ENCODE results near the gene MTSS2.

The MTSS2 gene

DNA sequence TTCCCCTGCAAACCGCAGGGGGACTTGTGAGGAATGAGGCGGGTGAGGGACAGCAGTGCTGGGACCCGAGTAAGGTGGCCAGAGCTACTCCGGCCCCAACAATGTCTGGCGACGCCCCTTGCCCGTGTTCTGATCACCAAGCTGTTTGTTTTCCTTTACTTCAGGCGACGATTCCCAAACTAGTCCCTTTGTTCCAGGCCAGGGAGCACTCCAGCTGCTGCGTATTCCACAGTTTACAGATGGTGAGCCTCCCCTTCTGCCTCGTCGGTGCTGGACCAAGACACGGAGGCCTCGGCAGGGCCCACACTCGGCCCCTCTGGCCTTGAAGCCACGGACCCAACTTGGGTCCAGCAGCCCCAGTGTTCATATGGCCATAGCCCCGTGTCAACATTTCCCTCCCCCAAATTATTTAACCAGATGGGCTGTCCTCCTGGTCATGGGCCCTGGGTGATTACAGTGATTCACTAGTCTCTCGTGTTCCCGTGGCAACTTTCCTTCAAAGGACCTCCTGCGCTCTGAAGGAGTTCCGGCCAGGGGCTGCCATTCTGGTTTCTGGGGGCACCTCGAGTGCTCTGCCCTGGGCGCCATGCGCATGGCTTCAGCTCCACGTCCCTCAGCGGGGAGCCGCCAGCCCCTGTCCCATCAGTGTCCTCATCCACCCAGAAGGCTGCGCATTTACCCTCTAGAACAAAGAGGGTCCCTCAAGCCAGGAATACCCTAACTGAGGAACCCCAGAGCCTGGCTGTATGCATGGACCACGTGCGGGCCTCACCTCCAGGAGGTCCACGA lies 24.8 kb upstream of the MTSS2 start:
- TF ChIP-seq NFRKB (IDR thresholded peaks at IDR 0.05), result no peak
- no peak for TF ChIP-seq CTBP1 (IDR thresholded peaks at IDR 0.05; ENCODE audit: borderline replicate concordance)
- TF ChIP-seq FOXM1 (IDR thresholded peaks at IDR 0.05; ENCODE audit: borderline replicate concordance), result no peak
- no peak for TF ChIP-seq SUZ12 (IDR thresholded peaks at IDR 0.05)
- no peak for TF ChIP-seq FOXA1 (IDR thresholded peaks at IDR 0.05)
- TF ChIP-seq TARDBP (IDR thresholded peaks at IDR 0.05), result no peak
- no peak for TF ChIP-seq L3MBTL2 (conservative IDR thresholded peaks at IDR 0.05)
- no peak for TF ChIP-seq HDGF (IDR thresholded peaks at IDR 0.05; ENCODE audit: borderline replicate concordance)
- no peak for TF ChIP-seq BHLHE40 (IDR thresholded peaks at IDR 0.05; ENCODE audit: borderline replicate concordance)
- no peak for TF ChIP-seq SP1 (IDR thresholded peaks at IDR 0.05)
- TF ChIP-seq ELF4 (IDR thresholded peaks at IDR 0.05), result no peak
- no peak for TF ChIP-seq ZNF384 (IDR thresholded peaks at IDR 0.05)
- no peak for TF ChIP-seq PKNOX1 (IDR thresholded peaks at IDR 0.05)
- no peak for TF ChIP-seq FOXK2 (IDR thresholded peaks at IDR 0.05)
- no peak for TF ChIP-seq ARNT (IDR thresholded peaks at IDR 0.05)
- TF ChIP-seq LEF1 (IDR thresholded peaks at IDR 0.05; ENCODE audit: borderline replicate concordance), result no peak
- ChIA-PET CTCF (no interaction called here), POLR2A (no interaction called here)
- no peak for DNase-seq (ENCODE audit: extremely low spot score)

- CTCF ChIA-PET, result no interaction called here
- TF ChIP-seq SP1 (IDR thresholded peaks at IDR 0.05), result no peak
- no peak for TF ChIP-seq HDGF (IDR thresholded peaks at IDR 0.05; ENCODE audit: borderline replicate concordance)
- no peak for TF ChIP-seq LEF1 (IDR thresholded peaks at IDR 0.05; ENCODE audit: borderline replicate concordance)
- no peak for DNase-seq (ENCODE audit: extremely low spot score)
- POLR2A ChIA-PET, result no interaction called here
Observed at GRCh38 chr16:70709942-70710341, 24.1 kb upstream of the MTSS2 start.

- TF ChIP-seq FOXK2 (IDR thresholded peaks at IDR 0.05), result no peak
- ChIA-PET POLR2A (no interaction called here), CTCF (no interaction called here)
Observed at GRCh38 chr16:70709457-70709856, 23.6 kb upstream of the MTSS2 start.

GRCh38 chr16:70708366-70709246 lies 22.8 kb upstream of the MTSS2 start:
- POLR2A ChIA-PET, result no interaction called here
- CTCF ChIA-PET, result no interaction called here
- no peak for DNase-seq (ENCODE audit: extremely low spot score)
- TF ChIP-seq ELF4 (IDR thresholded peaks at IDR 0.05) (no peak), FOXK2 (IDR thresholded peaks at IDR 0.05) (no peak), FOXA1 (IDR thresholded peaks at IDR 0.05) (no peak), ARNT (IDR thresholded peaks at IDR 0.05) (no peak), ZNF384 (IDR thresholded peaks at IDR 0.05) (no peak), LEF1 (IDR thresholded peaks at IDR 0.05; ENCODE audit: borderline replicate concordance) (no peak), SP1 (IDR thresholded peaks at IDR 0.05) (no peak), HDGF (IDR thresholded peaks at IDR 0.05; ENCODE audit: borderline replicate concordance) (no peak), CTBP1 (IDR thresholded peaks at IDR 0.05; ENCODE audit: borderline replicate concordance) (no peak), NFRKB (IDR thresholded peaks at IDR 0.05) (no peak), TARDBP (IDR thresholded peaks at IDR 0.05) (no peak), FOXM1 (IDR thresholded peaks at IDR 0.05; ENCODE audit: borderline replicate concordance) (no peak), PKNOX1 (IDR thresholded peaks at IDR 0.05) (no peak)

More at GRCh38 chr16:70709457-70709856, 23.6 kb upstream of the MTSS2 start:
- DNase-seq (ENCODE audit: extremely low spot score), result no peak

GRCh38 chr16:70706948-70707465 lies 21.2 kb upstream of the MTSS2 start:
- CTCF ChIA-PET, result no interaction called here
- POLR2A ChIA-PET, result no interaction called here
- TF ChIP-seq PKNOX1 (IDR thresholded peaks at IDR 0.05) (no peak), LEF1 (IDR thresholded peaks at IDR 0.05; ENCODE audit: borderline replicate concordance) (no peak), BHLHE40 (IDR thresholded peaks at IDR 0.05; ENCODE audit: borderline replicate concordance) (no peak), HDGF (IDR thresholded peaks at IDR 0.05; ENCODE audit: borderline replicate concordance) (no peak), FOXM1 (IDR thresholded peaks at IDR 0.05; ENCODE audit: borderline replicate concordance) (no peak), CTBP1 (IDR thresholded peaks at IDR 0.05; ENCODE audit: borderline replicate concordance) (no peak), FOXA1 (IDR thresholded peaks at IDR 0.05) (no peak), ELF4 (IDR thresholded peaks at IDR 0.05) (no peak)
- no peak for DNase-seq (ENCODE audit: extremely low spot score)

DNA sequence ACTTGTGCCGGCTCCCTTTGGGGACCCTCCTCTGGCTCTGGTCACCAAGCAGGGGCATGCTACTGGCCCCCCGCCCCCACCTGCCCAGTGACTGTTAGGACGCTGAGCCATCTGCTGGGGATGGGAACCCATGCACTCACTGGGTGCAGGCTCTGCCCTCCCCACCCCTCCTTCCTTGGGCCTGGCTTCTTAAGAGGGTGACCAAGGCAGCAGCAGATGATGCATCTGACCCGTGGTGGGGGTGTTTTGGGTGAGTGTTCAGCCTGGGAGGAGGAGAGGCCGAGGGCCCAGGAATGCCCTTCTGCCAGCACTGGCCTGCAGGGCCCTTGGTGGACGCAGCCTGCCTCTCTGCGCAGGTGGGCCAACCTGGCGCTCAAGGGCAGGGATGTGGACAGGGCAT lies 19.2 kb upstream of the MTSS2 start:
- no peak for DNase-seq (ENCODE audit: extremely low spot score)
- POLR2A ChIA-PET, result no interaction called here
- TF ChIP-seq ZNF384 (IDR thresholded peaks at IDR 0.05) (no peak), ELF4 (IDR thresholded peaks at IDR 0.05) (no peak), FOXM1 (IDR thresholded peaks at IDR 0.05; ENCODE audit: borderline replicate concordance) (no peak), TARDBP (IDR thresholded peaks at IDR 0.05) (no peak), SUZ12 (IDR thresholded peaks at IDR 0.05) (no peak)
- CTCF ChIA-PET, result no interaction called here

All from HEK293T (cell line).